ENCODE data around the gene FRMD4A.
"Not testable (repeated sequence)": the region's sequence is repeated elsewhere in the genome, so short reads cannot be mapped to it uniquely, and the experiment has no call there.

Gene FRMD4A

GRCh38 chr10:14050598-14050997 is 280.1 kb downstream of the FRMD4A start:
- DNase-seq (ENCODE audit: low spot score): no peak

- DNase-seq (ENCODE audit: low spot score): no peak
These were observed 281.7 kb downstream of the FRMD4A start for GRCh38 chr10:14048930-14049613.

- no peak for DNase-seq (ENCODE audit: low spot score)
These were observed 283.3 kb downstream of the FRMD4A start for GRCh38 chr10:14047431-14047830.

GRCh38 chr10:14042051-14042450 is 288.7 kb downstream of the FRMD4A start:
- DNase-seq (ENCODE audit: low spot score): not testable (repeated sequence)

- no peak for DNase-seq (ENCODE audit: low spot score)
These were observed 289.7 kb downstream of the FRMD4A start for GRCh38 chr10:14040787-14041631.

GRCh38 chr10:14039968-14040668 is 290.6 kb downstream of the FRMD4A start:
- DNase-seq (ENCODE audit: low spot score): no peak

- DNase-seq (ENCODE audit: low spot score): no peak
These were observed 294.5 kb downstream of the FRMD4A start for GRCh38 chr10:14036233-14036632.

GRCh38 chr10:14035506-14035905 is 295.2 kb downstream of the FRMD4A start:
- no peak for DNase-seq (ENCODE audit: low spot score)

GRCh38 chr10:14032406-14032998 is 298.2 kb downstream of the FRMD4A start:
- peak; percentile 39 for DNase-seq (ENCODE audit: low spot score)

GRCh38 chr10:14026325-14026724 is 304.4 kb downstream of the FRMD4A start:
- DNase-seq (ENCODE audit: low spot score): no peak

GRCh38 chr10:14025283-14026189 is 305.2 kb downstream of the FRMD4A start:
- no peak for DNase-seq (ENCODE audit: low spot score)

- DNase-seq (ENCODE audit: low spot score): no peak
These were observed 306.2 kb downstream of the FRMD4A start for GRCh38 chr10:14024329-14025202.

- no peak for DNase-seq (ENCODE audit: low spot score)
These were observed 306.9 kb downstream of the FRMD4A start for GRCh38 chr10:14023673-14024328.

- no peak for DNase-seq (ENCODE audit: low spot score)
These were observed 307.6 kb downstream of the FRMD4A start for GRCh38 chr10:14022954-14023672.

GRCh38 chr10:14022052-14022451 is 308.7 kb downstream of the FRMD4A start:
- DNase-seq (ENCODE audit: low spot score): no peak

- DNase-seq (ENCODE audit: low spot score): no peak
These were observed 310.6 kb downstream of the FRMD4A start for GRCh38 chr10:14020037-14020664.

- no peak for DNase-seq (ENCODE audit: low spot score)
These were observed 313.3 kb downstream of the FRMD4A start for GRCh38 chr10:14017467-14017866.

- no peak for DNase-seq (ENCODE audit: low spot score)
These were observed 313.8 kb downstream of the FRMD4A start for GRCh38 chr10:14016931-14017333.

Data from HuH-7 (cell line).